ENCODE data around the gene AGR3.

The AGR3 gene

GRCh38 chr7:16811551-16811950 is 70.2 kb downstream of the AGR3 start:
- Histone ChIP-seq H3K36me3 (ENCODE audit: insufficient read depth, low read length) (no peaks in the 10 kb centered on the region), H3K27me3 (ENCODE audit: insufficient read depth, low read length) (no peaks in the 10 kb centered on the region), H3K4me3 (ENCODE audit: low read length) (no peak overlapping the region), H3K4me1 (ENCODE audit: insufficient read depth, low read length) (peaks cover 7% of the 10 kb centered on the region), H2AFZ (ENCODE audit: low read depth, low read length) (no peak overlapping the region), H3K9me3 (ENCODE audit: low read length) (no peaks in the 10 kb centered on the region)

- H3K36me3 ChIP-seq (ENCODE audit: insufficient read depth, low read length) = no peaks in the 10 kb centered on the region
- H3K4me1 ChIP-seq (ENCODE audit: insufficient read depth, low read length) = peaks cover 7% of the 10 kb centered on the region
- no peak overlapping the region for H2AFZ ChIP-seq (ENCODE audit: low read depth, low read length)
- no peak overlapping the region for H3K4me3 ChIP-seq (ENCODE audit: low read length)
- no peaks in the 10 kb centered on the region for H3K27me3 ChIP-seq (ENCODE audit: insufficient read depth, low read length)
- H3K9me3 ChIP-seq (ENCODE audit: low read length) = no peaks in the 10 kb centered on the region
Observed at GRCh38 chr7:16810573-16810972, 71.2 kb downstream of the AGR3 start.

- H2AFZ ChIP-seq (ENCODE audit: low read depth, low read length) = no peak overlapping the region
- no peaks in the 10 kb centered on the region for H3K36me3 ChIP-seq (ENCODE audit: insufficient read depth, low read length)
- H3K27me3 ChIP-seq (ENCODE audit: insufficient read depth, low read length) = no peaks in the 10 kb centered on the region
- no peaks in the 10 kb centered on the region for H3K9me3 ChIP-seq (ENCODE audit: low read length)
- no peak overlapping the region for H3K4me3 ChIP-seq (ENCODE audit: low read length)
- H3K4me1 ChIP-seq (ENCODE audit: insufficient read depth, low read length) = peaks cover 7% of the 10 kb centered on the region
Observed at GRCh38 chr7:16810112-16810511, 71.7 kb downstream of the AGR3 start.

Measured in neuron (in vitro differentiated cells).